Measurements from ENCODE around the gene P3H4.

DNA sequence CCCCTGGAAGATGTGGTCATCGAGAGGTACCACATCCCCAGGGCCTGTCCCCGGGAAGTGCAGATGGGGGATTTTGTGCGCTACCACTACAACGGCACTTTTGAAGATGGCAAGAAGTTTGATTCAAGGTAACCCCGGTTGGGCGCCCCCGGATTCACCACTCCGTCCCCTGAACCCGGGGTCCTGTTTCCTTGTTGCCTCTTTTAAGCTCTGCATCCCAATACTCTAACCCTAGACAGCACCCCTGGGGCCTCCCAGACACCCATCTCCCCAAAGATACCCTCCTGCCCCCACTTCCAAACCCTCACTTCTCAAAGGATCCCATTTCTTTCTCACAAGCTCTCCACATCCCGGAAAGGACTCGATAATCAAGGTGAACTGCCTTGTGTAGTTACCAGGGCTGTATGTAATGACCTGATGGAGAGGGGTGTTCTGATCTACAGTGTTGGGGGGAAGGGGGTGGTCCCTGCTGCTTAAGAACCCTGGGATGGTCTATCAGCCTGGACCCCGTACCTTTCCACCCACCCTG, 1.5 kb upstream of the P3H4 start:
- TF ChIP-seq, protein P1, sequence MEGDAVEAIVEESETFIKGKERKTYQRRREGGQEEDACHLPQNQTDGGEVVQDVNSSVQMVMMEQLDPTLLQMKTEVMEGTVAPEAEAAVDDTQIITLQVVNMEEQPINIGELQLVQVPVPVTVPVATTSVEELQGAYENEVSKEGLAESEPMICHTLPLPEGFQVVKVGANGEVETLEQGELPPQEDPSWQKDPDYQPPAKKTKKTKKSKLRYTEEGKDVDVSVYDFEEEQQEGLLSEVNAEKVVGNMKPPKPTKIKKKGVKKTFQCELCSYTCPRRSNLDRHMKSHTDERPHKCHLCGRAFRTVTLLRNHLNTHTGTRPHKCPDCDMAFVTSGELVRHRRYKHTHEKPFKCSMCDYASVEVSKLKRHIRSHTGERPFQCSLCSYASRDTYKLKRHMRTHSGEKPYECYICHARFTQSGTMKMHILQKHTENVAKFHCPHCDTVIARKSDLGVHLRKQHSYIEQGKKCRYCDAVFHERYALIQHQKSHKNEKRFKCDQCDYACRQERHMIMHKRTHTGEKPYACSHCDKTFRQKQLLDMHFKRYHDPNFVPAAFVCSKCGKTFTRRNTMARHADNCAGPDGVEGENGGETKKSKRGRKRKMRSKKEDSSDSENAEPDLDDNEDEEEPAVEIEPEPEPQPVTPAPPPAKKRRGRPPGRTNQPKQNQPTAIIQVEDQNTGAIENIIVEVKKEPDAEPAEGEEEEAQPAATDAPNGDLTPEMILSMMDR (conservative IDR thresholded peaks at IDR 0.05; ENCODE audit: low read length) = no peak
- TF ChIP-seq EZH2phosphoT487 (IDR thresholded peaks at IDR 0.05; ENCODE audit: borderline replicate concordance, low read depth, low read length) = no peak

All from OCI-LY7 (cell line).